GM18873 (cell line): Measurements from ENCODE around the gene PRKN.

Source experiments
- ATAC-seq: cut with Tn5 transposase; IDR thresholded peaks from one replicate; pipeline ENCODE4 v1.9.1; 2021; ENCODE audit warnings: mild to moderate bottlenecking, moderate library complexity, moderate number of reproducible peaks; ENCODE audit not compliant: unreplicated experiment, low FRiP score

Gene PRKN

GRCh38 chr6:162217058-162217457, 510.5 kb downstream of the PRKN start:
- ATAC-seq, result no peak

GRCh38 chr6:162211777-162212176, 515.8 kb downstream of the PRKN start:
- ATAC-seq, result no peak

- ATAC-seq, result no peak
Observed at GRCh38 chr6:162211022-162211421, 516.5 kb downstream of the PRKN start.

GRCh38 chr6:162203287-162203686, 524.3 kb downstream of the PRKN start:
- ATAC-seq, result no peak

GRCh38 chr6:162200945-162201690, 526.4 kb downstream of the PRKN start:
- ATAC-seq, result no peak

- ATAC-seq, result no peak
Observed at GRCh38 chr6:162200041-162200440, 527.5 kb downstream of the PRKN start.

- no peak for ATAC-seq
Observed at GRCh38 chr6:162198925-162199324, 528.6 kb downstream of the PRKN start.

GRCh38 chr6:162198076-162198475, 529.5 kb downstream of the PRKN start:
- no peak for ATAC-seq

GRCh38 chr6:162195441-162195840, 532.1 kb downstream of the PRKN start:
- ATAC-seq, result no peak

GRCh38 chr6:162190981-162191380, 536.6 kb downstream of the PRKN start:
- ATAC-seq, result no peak

GRCh38 chr6:162187168-162187935, 540.2 kb downstream of the PRKN start:
- ATAC-seq, result no peak

- no peak for ATAC-seq
Observed at GRCh38 chr6:162184465-162184864, 543.1 kb downstream of the PRKN start.

- no peak for ATAC-seq
Observed at GRCh38 chr6:162181741-162182401, 545.7 kb downstream of the PRKN start.

GRCh38 chr6:162181111-162181510, 546.5 kb downstream of the PRKN start:
- ATAC-seq, result no peak

GRCh38 chr6:162179196-162179951, 548.2 kb downstream of the PRKN start:
- ATAC-seq, result no peak

- ATAC-seq, result no peak
Observed at GRCh38 chr6:162178666-162179065, 548.9 kb downstream of the PRKN start.

GRCh38 chr6:162178266-162178665, 549.3 kb downstream of the PRKN start:
- no peak for ATAC-seq

GRCh38 chr6:162177746-162178145, 549.8 kb downstream of the PRKN start:
- ATAC-seq, result no peak

- no peak for ATAC-seq
Observed at GRCh38 chr6:162173466-162173865, 554.1 kb downstream of the PRKN start.

GRCh38 chr6:162165479-162165878, 562.1 kb downstream of the PRKN start:
- no peak for ATAC-seq
